ENCODE results near the gene PRIMA1.

PRIMA1 gene

DNA sequence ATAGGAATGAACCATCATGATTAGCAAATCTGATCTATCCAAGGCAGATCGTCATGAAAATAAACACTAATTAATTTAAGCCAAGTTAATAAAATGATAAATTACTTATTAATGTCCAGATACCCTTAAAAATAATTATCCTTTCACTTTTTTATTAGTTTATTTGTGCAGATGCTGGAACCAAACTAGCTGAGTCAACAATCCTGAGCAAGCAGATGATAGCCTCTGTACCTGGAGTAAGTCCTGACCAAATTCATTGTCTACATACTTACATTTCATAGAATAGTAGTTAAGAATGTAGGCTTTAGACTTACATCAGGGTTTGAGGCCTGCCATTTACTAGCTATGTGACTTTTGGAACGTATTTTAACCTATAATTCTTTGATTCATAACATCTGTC, 105.8 kb downstream of the PRIMA1 start:
- no peak for DNase-seq (ENCODE audit: low read depth, low spot score)

DNA sequence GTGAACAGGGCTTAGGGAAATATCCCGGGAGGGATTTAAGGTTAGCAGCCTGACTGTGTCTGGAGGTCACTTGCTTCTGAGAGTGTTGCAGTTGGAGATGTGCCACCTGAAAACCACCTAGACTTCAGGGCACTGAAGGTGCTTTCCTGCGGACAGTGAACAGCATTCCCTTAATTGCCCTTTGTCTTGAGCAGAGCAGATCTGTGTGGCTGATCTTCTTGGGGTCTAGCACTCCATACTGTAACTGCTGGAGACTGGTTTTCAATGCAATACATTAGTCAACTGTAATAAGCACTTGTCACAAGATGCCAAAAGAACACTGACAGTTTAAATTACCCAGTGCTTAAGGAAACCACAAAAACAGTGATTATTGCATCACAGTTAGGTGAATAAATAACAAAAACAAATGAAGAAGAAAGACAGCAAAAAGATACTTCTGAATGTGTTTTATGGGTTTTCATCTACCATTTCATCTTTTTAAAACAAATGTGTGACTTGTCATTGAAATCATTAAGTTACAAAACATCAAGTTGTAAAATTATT, 111.8 kb downstream of the PRIMA1 start:
- no peak for DNase-seq (ENCODE audit: low read depth, low spot score)

DNA sequence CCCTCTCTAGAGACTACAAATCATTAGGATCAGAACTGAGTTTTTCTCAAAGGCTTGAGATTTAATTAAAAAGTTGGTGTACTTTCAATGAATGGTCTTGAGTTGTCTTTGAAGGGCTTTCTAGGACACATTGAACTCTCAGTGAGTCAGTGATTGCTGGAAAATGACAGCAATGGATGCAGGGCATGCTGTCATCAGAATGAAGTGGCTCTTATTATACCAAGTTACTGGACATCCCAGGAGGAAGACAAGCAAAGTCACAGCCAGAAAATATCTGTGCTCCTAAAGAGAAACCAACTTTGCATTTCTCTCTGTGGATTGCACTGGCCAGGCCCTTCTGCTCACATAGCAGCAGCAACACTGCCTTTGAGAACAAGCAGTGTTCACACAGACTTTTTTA, 112.6 kb downstream of the PRIMA1 start:
- no peak for DNase-seq (ENCODE audit: low read depth, low spot score)

DNA sequence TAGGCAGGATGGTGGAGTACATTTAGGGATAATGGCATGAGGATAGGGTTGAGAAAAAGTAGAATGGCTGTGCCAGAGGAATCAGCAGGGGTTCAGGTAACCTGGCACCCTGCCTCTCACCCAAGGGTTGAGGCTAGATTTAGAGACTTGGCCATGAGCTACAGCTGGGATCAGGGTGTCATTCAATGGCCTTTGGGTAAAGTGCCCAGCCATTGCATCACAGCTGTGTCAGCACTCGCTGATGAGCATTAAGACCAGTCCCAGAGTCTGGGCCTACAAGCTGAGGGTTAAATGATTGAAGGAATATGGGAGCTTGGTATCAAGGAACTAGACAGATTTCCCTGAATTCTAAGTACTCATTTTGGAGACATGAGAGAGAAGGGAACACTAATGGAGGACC, 113.9 kb downstream of the PRIMA1 start:
- DNase-seq (ENCODE audit: low read depth, low spot score) = no peak

GRCh38 chr14:93669632-93670031, 118.7 kb downstream of the PRIMA1 start:
- DNase-seq (ENCODE audit: low read depth, low spot score) = no peak

Data from activated CD4-positive, CD25-positive, alpha-beta regulatory T cell treated with anti-CD3 and anti-CD28 coated beads, Interleukin-2, amount 50 U/mL, for 16 hours (primary cell).